ENCODE data around the gene TRPM3. TPM values are rescaled to one million over a fixed set of nuclear protein-coding genes. Genes with fewer than 3 reads are reported as not detected.

TRPM3 gene
- total RNA-seq, 1 experiment from 2014 or later = not detected

GRCh38 chr9:70609542-70610286, 511.7 kb downstream of the TRPM3 start:
- H3K9ac ChIP-seq (ENCODE audit: low read length) = no peak overlapping the region

GRCh38 chr9:70609011-70609410, 512.4 kb downstream of the TRPM3 start:
- Histone ChIP-seq H3K27ac (ENCODE audit: low read length) (no peak overlapping the region), H3K27me3 (ENCODE audit: low read length) (0 out of 2 replicates have a peak, but pooled peaks cover 8% of the 10 kb centered on the region), H3K79me2 (ENCODE audit: low read length) (no peaks in the 10 kb centered on the region), H3F3A (ENCODE audit: low read length, unreplicated experiment) (no peaks in the 10 kb centered on the region), H4K20me1 (ENCODE audit: low read length) (no peaks in the 10 kb centered on the region), H3K9ac (ENCODE audit: low read length) (no peak overlapping the region), H2AFZ (ENCODE audit: low read length) (no peak overlapping the region), H3K9me2 (replicated peaks; ENCODE audit: low read length) (no peaks in the 10 kb centered on the region), H3K9me3 (ENCODE audit: low read length) (no peaks in the 10 kb centered on the region), H3K4me2 (ENCODE audit: low read length) (no peak overlapping the region), H3K36me3 (ENCODE audit: low read depth, low read length) (no peaks in the 10 kb centered on the region), H3K4me1 (ENCODE audit: insufficient read depth, low read length) (no peaks in the 10 kb centered on the region), H3K4me3 (ENCODE audit: low read length) (no peak overlapping the region)
- intact Hi-C loops (cut with micrococcal nuclease) = loop anchor here (10.0 kb wide), 1 partner anchor 184 kb away; no protein-coding TSS in a partner anchor
- DNase-seq = no peak
- POLR2A ChIA-PET (ENCODE audit: unreplicated experiment) = no interaction called here
- BruUV-seq (replicated peaks) = no TSS peak
- CTCF ChIA-PET = no interaction called here
- no peak for ATAC-seq
- TF ChIP-seq EZH2phosphoT487 (IDR thresholded peaks at IDR 0.05; ENCODE audit: borderline replicate concordance, low read length) = no peak
- TF ChIP-seq EZH2 (IDR thresholded peaks at IDR 0.05; ENCODE audit: low read length, unreplicated experiment) = no peak
- TF ChIP-seq, protein P1, sequence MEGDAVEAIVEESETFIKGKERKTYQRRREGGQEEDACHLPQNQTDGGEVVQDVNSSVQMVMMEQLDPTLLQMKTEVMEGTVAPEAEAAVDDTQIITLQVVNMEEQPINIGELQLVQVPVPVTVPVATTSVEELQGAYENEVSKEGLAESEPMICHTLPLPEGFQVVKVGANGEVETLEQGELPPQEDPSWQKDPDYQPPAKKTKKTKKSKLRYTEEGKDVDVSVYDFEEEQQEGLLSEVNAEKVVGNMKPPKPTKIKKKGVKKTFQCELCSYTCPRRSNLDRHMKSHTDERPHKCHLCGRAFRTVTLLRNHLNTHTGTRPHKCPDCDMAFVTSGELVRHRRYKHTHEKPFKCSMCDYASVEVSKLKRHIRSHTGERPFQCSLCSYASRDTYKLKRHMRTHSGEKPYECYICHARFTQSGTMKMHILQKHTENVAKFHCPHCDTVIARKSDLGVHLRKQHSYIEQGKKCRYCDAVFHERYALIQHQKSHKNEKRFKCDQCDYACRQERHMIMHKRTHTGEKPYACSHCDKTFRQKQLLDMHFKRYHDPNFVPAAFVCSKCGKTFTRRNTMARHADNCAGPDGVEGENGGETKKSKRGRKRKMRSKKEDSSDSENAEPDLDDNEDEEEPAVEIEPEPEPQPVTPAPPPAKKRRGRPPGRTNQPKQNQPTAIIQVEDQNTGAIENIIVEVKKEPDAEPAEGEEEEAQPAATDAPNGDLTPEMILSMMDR (conservative IDR thresholded peaks at IDR 0.05; ENCODE audit: low read depth, low read length) = no peak

More at GRCh38 chr9:70609542-70610286, 511.7 kb downstream of the TRPM3 start:
- H3K27ac ChIP-seq (ENCODE audit: low read length) = no peak overlapping the region
- H4K20me1 ChIP-seq (ENCODE audit: low read length) = no peaks in the 10 kb centered on the region
- POLR2A ChIA-PET (ENCODE audit: unreplicated experiment) = no interaction called here
- TF ChIP-seq EZH2phosphoT487 (IDR thresholded peaks at IDR 0.05; ENCODE audit: borderline replicate concordance, low read length) (no peak), EZH2 (IDR thresholded peaks at IDR 0.05; ENCODE audit: low read length, unreplicated experiment) (no peak)
- TF ChIP-seq, protein P1 (conservative IDR thresholded peaks at IDR 0.05; ENCODE audit: low read depth, low read length) = no peak
- no peaks in the 10 kb centered on the region for H3K36me3 ChIP-seq (ENCODE audit: low read depth, low read length)
- H3K9me2 ChIP-seq (replicated peaks; ENCODE audit: low read length) = no peaks in the 10 kb centered on the region
- H3K9me3 ChIP-seq (ENCODE audit: low read length) = no peaks in the 10 kb centered on the region
- intact Hi-C loops (cut with micrococcal nuclease) = loop anchor here (10.0 kb wide), 1 partner anchor 185 kb away; no protein-coding TSS in a partner anchor
- H2AFZ ChIP-seq (ENCODE audit: low read length) = no peak overlapping the region
- H3K4me3 ChIP-seq (ENCODE audit: low read length) = no peak overlapping the region
- no TSS peak for BruUV-seq (replicated peaks)
- CTCF ChIA-PET = no interaction called here
- no peaks in the 10 kb centered on the region for H3K4me1 ChIP-seq (ENCODE audit: insufficient read depth, low read length)
- ATAC-seq (no peak), DNase-seq (peak; percentile 18)
- no peaks in the 10 kb centered on the region for H3F3A ChIP-seq (ENCODE audit: low read length, unreplicated experiment)
- H3K4me2 ChIP-seq (ENCODE audit: low read length) = no peak overlapping the region
- H3K27me3 ChIP-seq (ENCODE audit: low read length) = 0 out of 2 replicates have a peak, but pooled peaks cover 8% of the 10 kb centered on the region
- H3K79me2 ChIP-seq (ENCODE audit: low read length) = no peaks in the 10 kb centered on the region

- ChIA-PET POLR2A (ENCODE audit: unreplicated experiment) (no interaction called here), CTCF (no interaction called here)
- Histone ChIP-seq H3K9me2 (replicated peaks; ENCODE audit: low read length) (no peaks in the 10 kb centered on the region), H3K36me3 (ENCODE audit: low read depth, low read length) (no peaks in the 10 kb centered on the region), H3K9me3 (ENCODE audit: low read length) (no peaks in the 10 kb centered on the region), H3K4me3 (ENCODE audit: low read length) (no peak overlapping the region), H3K4me1 (ENCODE audit: insufficient read depth, low read length) (no peaks in the 10 kb centered on the region), H3K4me2 (ENCODE audit: low read length) (no peak overlapping the region), H3K79me2 (ENCODE audit: low read length) (no peaks in the 10 kb centered on the region), H3K27me3 (ENCODE audit: low read length) (0 out of 2 replicates have a peak, but pooled peaks cover 8% of the 10 kb centered on the region), H4K20me1 (ENCODE audit: low read length) (no peaks in the 10 kb centered on the region), H3K27ac (ENCODE audit: low read length) (no peak overlapping the region), H3F3A (ENCODE audit: low read length, unreplicated experiment) (no peaks in the 10 kb centered on the region), H2AFZ (ENCODE audit: low read length) (no peak overlapping the region), H3K9ac (ENCODE audit: low read length) (no peak overlapping the region)
- intact Hi-C loops (cut with micrococcal nuclease) = loop anchor here (10.0 kb wide), 1 partner anchor 183 kb away; no protein-coding TSS in a partner anchor
- ATAC-seq = no peak
- DNase-seq = no peak
- no TSS peak for BruUV-seq (replicated peaks)
- TF ChIP-seq EZH2phosphoT487 (IDR thresholded peaks at IDR 0.05; ENCODE audit: borderline replicate concordance, low read length) (no peak), EZH2 (IDR thresholded peaks at IDR 0.05; ENCODE audit: low read length, unreplicated experiment) (no peak)
- TF ChIP-seq, protein P1 (conservative IDR thresholded peaks at IDR 0.05; ENCODE audit: low read depth, low read length) = no peak
These were observed 513.5 kb downstream of the TRPM3 start for GRCh38 chr9:70607926-70608325.

All from PC-3 (cell line).